ENCODE data around the gene BID. TPM values are rescaled to one million over a fixed set of nuclear protein-coding genes. Genes with fewer than 3 reads are reported as not detected.

Gene BID
- total RNA-seq, 1 experiment from 2014 or later = 76.3 TPM

DNA sequence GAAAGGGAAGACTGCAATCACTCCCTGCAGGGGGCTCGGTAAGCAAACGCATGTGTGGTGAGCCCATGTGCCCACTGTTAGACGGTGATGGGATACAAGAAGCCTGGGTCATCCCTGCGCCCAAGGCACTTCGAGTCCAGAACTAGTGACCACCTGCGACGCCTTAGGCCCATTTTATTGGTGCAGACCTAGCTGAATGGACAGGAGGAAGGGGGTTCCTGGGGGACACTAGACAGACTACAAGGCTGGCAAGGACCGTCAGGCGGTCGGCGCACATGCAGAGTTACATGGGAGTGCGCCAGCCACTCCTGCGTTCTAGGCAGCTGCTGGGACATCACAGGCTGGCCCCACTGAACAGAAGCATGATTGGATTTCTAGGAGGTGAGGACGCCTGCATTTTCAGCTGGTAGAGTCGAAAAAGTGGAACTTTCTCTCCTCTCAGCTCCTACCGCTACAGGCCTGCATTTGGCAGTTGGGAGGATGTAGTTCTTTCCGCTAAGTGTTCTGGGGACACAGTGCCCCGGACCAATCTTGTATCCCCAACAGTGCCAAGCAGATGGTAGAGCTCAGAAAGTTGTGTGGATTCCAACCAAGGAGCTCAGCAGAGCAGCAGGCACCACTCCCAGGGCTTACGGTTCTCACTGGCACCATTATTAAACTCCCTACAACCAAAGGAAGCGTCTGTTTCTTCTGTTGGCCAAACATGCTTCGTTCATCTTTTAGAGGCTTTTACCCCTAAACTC lies 35.7 kb downstream of the BID start:
- DNase-seq (ENCODE audit: low read depth) = no peak

- DNase-seq (ENCODE audit: low read depth) = peak; percentile 43
Measured at GRCh38 chr22:17734187-17734586, 40.1 kb downstream of the BID start.

DNA sequence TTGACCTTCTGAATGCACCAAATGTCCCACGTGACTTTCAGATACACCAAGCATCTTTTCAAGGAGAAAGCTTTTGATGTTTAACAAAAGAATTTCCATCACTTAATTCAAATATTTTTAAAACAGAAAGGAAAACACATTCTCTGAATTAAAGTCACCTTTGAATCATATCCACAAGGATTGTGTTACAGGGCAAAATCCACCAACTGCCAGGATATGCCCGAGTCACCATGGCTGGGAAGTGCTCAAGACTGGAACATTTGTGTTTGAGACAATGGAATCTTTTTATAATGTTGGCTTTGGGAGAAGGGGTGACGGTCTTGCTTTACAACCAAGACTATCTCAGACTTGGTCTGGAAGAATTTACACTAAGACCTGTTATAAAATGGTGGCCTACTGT lies 40.8 kb downstream of the BID start:
- peak; percentile 32 for DNase-seq (ENCODE audit: low read depth)

DNA sequence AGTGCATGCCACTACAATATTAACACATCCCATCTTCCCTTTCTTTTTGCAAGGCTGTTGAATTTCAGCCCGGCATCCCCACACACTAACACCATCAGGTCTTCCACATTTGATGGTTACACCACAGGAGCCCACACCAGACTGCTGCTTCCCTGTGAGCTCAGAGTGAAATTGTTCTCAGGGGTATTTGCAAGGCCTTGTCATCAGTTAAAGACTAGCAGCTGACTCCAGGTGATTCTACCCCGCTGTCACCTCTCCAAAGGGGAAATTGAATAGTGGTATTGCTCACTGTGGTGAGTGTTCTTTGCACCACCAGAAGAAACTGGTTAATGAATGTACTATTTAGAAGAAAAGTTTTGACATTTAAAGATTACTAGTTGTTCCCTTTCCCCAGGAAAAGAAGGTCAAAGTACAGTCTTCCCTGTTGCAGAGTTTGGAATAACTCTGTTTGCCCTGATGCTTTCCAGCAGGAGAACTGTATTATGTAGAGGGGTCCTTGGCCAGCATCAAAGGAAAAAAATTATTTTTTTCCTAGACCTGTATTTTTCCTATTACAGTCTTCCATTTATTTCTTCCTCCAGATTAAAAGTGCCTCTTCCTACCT lies 41.9 kb downstream of the BID start:
- DNase-seq (ENCODE audit: low read depth) = no peak

DNA sequence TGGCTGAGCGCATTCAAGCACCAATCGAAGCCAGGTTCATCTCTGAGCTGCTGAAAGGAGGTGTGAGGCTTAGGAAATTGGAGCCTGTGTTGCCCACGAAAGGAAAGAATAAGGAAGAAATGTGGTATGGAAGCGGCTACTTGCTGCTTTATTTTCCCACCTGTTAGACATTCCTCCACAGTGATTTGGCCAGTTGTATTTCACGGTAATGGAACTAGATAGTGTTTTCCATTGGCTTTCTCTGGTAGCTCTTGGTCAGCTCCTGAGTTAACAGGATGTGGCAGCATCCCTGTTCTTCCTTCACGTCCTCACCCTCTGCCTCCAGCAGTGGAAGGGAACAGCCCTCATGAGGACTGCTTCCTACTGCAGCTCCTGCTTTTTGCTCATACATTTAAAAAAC lies 44.7 kb downstream of the BID start:
- no peak for DNase-seq (ENCODE audit: low read depth)

DNA sequence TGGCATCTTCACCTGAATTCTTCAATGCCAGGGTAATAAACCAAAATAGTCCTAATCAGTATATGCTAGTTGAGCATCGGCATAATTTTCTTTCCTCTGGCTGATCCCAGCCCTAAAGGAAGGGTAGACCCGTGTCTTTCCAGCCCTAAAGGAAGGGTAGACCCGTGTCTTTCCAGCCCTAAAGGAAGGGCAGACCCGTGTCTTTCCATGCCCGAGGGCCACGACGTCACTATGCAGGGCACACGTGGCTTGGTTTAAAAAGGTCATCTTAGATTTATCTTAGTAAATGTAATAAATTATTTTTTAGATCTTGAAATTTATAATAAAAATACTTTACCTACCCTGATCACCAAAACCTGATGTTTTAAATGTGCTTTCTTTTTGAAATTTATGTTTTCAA lies 45.5 kb downstream of the BID start:
- no peak for DNase-seq (ENCODE audit: low read depth)

DNA sequence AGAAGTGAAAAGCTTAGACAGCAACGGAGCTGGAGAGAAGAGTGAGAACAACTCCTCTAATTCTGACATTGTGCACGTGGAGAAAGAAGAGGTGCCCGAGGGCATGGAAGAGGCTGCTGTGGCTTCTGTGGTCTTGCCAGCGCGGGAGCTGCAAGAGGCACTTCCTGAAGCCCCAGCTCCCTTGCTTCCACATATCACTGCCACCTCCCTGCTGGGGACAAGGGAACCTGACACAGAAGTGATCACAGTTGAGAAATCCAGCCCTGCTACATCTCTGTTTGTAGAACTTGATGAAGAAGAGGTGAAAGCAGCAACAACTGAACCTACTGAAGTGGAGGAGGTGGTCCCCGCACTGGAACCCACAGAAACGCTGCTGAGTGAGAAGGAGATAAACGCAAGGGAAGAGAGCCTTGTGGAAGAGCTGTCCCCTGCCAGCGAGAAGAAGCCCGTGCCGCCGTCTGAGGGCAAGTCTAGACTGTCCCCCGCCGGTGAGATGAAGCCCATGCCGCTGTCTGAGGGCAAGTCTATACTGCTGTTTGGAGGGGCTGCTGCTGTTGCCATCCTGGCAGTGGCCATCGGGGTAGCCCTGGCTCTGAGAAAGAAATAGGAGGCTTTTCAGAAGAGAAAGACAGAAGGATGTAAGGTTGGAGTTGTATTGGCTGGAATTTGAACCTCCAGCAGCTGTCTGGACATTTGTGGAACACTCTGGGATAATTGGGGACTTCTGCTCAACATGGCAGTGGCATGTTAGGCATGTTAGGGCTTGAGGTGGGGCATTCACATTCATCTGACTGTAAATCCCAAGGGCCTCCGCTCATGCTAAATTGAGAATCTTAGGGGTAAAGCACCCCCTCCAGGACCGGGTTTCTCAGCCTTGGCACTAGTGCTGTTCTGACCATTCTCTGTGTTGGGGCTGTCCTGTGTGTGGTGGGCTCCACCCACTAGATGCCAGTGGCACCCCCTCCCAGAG lies 47.1 kb downstream of the BID start:
- peak; percentile 78 for DNase-seq (ENCODE audit: low read depth)

DNA sequence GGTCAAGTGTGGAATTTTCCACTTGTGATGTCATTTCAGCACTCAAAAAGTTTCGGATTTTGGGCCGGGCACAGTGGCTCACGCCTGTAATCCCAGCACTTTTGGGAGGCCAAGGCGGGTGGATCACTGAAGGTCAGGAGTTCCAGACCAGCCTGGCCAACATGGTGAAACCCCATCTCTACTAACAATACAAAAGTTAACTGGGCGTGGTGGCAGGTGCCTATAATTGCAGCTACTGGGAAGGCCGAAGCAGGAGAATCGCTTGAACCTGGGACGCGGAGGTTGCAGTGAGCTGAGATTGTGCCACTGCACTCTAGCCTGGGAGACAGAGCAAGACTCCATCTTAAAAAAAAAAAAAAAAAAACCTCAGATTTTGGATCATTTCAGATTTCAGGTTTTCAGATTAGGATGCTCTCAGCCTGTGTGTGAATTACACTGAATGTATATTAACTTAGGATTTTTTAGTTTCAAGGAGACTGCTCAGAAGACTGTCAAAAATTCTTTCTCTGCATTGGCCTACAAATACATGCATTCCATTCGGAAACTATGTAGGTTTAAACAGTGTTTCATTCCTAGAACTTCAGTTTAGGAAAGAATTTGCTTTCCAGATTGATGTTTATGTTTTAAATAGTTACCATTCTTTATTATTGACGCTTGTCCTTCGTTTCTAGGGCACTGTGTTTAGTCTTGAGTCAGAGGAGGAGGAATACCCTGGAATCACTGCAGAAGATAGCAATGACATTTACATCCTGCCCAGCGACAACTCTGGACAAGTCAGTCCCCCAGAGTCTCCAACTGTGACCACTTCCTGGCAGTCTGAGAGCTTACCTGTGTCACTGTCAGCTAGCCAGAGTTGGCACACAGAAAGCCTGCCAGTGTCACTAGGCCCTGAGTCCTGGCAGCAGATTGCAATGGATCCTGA lies 48.0 kb downstream of the BID start:
- peak; percentile 79 for DNase-seq (ENCODE audit: low read depth)

- no peak for DNase-seq (ENCODE audit: low read depth)
Measured at GRCh38 chr22:17725500-17725796, 48.8 kb downstream of the BID start.

- no peak for DNase-seq (ENCODE audit: low read depth)
Measured at GRCh38 chr22:17724678-17725499, 49.4 kb downstream of the BID start.

GRCh38 chr22:17724241-17724640 lies 50.0 kb downstream of the BID start:
- no peak for DNase-seq (ENCODE audit: low read depth)

GRCh38 chr22:17719911-17720310 lies 54.4 kb downstream of the BID start:
- DNase-seq (ENCODE audit: low read depth) = no peak

- peak; percentile 42 for DNase-seq (ENCODE audit: low read depth)
Measured at GRCh38 chr22:17717708-17718107, 56.6 kb downstream of the BID start.

GRCh38 chr22:17716529-17716928 lies 57.7 kb downstream of the BID start:
- no peak for DNase-seq (ENCODE audit: low read depth)

- peak; percentile 43 for DNase-seq (ENCODE audit: low read depth)
Measured at GRCh38 chr22:17712441-17712840, 61.8 kb downstream of the BID start.

GRCh38 chr22:17710023-17710422 lies 64.2 kb downstream of the BID start:
- no peak for DNase-seq (ENCODE audit: low read depth)

DNA sequence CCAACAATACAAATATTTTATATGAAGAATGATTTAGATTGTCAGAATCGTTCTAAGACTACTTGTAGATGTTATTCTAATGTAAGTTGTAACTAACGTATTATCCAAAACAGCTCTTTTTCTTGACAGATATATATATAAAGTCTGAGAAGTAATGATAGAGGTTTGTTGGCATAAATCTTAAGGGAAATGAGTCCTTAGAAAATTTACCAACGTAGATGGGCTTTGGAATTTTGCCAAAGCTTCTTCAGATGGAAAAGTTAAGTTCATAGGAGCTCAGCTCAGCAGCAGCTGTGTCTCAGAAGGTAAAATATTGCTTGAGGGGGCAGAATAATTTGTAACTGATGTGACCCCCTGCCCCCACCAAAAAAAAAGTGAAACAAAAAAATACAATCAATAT lies 66.7 kb downstream of the BID start:
- peak; percentile 14 for DNase-seq (ENCODE audit: low read depth)

GRCh38 chr22:17706947-17707346 lies 67.3 kb downstream of the BID start:
- no peak for DNase-seq (ENCODE audit: low read depth)

- DNase-seq (ENCODE audit: low read depth) = peak; percentile 95
Measured at GRCh38 chr22:17705951-17706900, 68.0 kb downstream of the BID start.

DNA sequence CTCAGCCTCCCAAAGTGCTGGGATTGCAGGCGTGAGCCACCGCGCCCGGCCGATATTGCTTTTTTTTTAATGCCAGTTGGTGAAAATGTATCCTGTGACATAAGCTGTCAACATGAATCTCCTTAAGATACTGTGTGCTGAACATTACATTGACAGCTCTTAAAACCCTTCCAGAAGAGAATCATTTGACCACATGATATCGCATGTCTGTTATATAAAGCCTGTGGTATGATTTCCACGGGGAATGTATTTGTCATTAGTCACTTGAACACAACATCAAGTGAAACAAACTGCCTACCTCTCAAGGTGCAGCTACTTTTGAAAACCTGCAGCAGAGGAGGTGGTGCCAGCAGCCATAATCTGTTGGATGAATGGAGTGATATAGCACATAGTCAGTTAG lies 68.7 kb downstream of the BID start:
- DNase-seq (ENCODE audit: low read depth) = peak; percentile 73
